Hematopoietic multipotent progenitor cell treated with erythropoietin and hydrocortisone succinate and interleukin-3 and kit ligand, for 4 days (in vitro differentiated cells): ENCODE results near the gene DNER.
A peak's percentile ranks its signal among the peaks of the same experiment; 100 is the strongest.
"Not testable (repeated sequence)": the region's sequence is repeated elsewhere in the genome, so short reads cannot be mapped to it uniquely, and the experiment has no call there.

Source experiments
- DNase-seq: peaks from one replicate; pipeline ENCODE4 v3.0.0-alpha.2; 2015

Gene DNER

GRCh38 chr2:229714080-229714735, at the start of gene DNER:
Gene DNER, minus strand, starts transcription at chr2:229714555. Its CDS starts 132 bp downstream, at chr2:229714423.
- DNase-seq = peak; percentile 61

- no peak for DNase-seq
Observed at GRCh38 chr2:229761663-229762062, 47.3 kb upstream of the DNER start.

- not testable (repeated sequence) for DNase-seq
Observed at GRCh38 chr2:229757462-229757861, 43.1 kb upstream of the DNER start.

DNA sequence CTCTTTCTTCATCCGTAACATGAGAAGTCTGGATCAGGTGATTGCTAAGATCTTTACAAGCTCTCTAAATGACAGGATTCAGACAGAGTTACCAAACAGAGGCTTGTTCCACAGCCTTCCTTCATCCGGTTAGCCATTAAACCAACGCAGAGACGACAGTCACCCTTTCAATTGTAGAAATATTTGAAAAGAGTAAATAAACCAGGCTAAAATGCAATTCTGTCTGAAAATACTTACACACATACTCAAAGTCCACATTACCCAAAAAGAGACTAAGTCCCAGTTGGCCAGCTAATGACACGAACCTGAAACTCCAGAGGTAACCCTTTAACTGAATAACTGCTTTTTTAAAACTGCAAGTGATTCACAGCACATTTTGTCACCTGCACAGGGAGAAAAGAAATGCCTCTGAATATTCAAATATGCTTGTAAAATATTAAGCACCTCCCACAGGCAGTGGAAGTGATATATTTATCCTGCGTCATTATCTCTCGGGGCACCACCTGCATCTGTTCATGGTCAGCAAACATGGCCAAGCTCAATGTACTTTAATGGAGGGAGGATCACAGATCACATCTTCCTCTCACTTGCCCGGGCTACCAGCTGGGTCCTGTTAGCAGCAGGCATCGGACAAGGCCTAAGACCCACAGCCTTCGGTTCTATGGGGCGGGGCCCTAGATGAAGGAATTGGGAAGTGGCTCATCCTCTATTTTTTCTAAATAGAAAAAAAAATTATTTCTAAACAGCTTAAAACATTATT, 38.8 kb upstream of the DNER start:
- no peak for DNase-seq

DNA sequence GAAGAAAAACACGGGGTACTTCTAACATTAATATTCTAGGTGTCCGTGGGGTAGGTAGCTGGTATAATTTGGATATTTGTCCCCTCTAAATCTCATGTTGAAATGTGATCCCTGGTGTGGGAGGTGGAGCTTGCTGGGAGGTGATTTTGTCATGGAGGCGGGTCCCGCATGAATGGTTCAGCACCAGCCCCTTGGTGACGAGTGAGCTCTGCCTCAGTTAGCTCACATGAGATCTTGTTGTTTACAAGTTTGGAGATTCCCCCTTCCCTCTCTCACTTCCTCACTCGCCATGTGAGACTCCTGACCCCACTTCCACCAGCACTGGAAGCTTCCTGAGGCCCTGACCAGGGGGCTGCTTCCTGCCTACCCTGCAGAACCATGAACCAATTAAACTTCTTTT, 35.4 kb upstream of the DNER start:
- no peak for DNase-seq

DNA sequence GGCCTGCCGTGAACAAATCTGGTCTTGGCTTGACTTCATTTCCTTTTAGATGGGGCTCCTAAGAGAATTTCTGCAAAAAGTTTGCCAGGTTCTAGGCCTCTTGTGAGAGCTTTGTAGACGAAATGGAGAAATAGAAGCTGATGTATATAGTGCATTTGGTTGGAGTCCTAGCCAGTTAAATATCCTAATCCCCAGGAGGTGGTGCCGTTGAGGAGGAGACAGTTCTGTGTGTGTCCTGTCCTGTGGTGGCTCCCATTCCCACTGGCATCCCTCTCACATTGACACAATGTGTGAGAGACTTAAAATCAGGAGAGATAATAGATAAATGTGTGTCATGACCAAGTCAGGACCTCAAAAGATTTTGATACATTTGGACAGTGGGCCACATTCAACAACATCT, 34.6 kb upstream of the DNER start:
- DNase-seq = no peak

DNA sequence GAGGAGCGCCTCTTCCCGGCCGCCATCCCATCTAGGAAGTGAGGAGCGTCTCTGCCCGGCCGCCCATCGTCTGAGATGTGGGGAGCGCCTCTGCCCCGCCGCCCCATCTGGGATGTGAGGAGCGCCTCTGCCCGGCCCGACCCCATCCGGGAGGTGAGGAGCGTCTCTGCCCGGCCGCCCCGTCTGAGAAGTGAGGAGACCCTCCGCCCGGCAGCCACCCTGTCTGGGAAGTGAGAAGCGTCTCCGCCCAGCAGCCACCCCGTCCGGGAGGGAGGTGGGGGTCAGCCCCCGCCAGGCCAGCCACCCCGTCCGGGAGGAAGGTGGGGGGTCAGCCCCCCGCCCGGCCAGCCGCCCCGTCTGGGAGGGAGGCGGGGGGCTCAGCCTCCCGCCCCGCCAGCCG, 28.3 kb upstream of the DNER start:
- DNase-seq = not testable (repeated sequence)

DNA sequence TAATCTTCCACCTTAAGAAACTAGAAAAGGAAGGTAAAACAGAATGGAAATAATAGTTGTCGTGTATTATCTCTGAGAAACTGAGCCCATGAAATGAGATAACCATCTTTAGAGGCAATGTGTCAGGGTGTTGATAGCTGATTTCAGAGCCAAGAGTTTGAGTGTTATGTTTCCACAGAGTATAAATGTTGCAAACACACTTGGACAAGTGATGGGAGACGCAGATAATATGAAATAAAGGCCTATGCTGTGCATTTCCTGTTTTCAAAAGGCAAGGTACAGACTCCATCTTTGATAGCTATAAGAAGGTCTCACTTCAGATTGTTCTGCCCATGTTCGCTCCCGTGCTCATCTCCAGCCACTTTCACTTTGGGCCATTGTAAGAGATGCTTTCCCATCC, 25.9 kb upstream of the DNER start:
- DNase-seq = peak; percentile 55

DNA sequence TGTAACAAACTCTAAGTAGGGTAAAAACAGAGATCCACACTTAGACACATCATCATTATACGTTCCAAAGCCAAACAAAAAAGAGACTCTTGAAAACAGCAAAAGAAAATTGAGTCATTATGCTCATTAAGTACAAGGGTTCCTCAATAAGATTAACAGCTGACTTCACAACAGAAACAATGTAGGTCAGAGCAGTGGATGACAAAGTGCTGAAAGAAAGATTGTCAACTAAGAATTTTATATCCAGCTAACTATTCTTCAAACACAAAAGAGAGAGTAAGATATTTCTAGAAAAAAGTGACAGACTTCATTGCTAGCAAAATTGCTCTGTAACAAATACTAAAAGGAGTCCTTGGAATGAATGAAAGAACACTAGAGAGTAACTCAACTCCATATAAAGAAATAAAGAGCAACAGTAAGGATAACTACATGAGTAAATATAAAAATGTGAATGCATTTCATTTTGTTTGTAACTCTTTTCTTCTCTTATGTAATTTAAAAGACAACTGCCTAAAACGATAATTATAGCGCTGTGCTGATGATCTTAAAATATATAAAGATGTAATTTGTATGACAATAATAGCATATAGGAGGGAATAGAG, 23.8 kb upstream of the DNER start:
- no peak for DNase-seq

DNA sequence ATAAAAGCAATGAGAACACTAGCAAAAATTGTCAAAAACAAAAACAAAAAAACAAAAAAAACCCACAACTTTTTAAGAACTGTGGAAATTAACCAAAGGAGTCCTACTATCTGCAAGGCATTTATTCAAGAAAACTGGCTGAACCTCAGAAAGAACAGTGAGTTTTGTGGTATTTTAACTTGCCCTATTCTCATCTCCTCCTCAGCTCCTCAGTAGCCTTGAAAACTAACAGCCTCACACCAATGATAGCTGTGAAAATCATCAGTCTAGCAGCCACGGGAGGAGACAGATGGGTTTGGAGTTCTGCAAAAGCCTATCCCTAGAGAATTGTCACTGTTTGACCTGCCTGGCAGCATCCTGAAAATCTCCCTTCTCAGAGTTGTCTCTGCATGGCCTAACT, 20.1 kb upstream of the DNER start:
- DNase-seq = no peak

- DNase-seq = no peak
Observed at GRCh38 chr2:229733611-229734245, 19.4 kb upstream of the DNER start.

DNA sequence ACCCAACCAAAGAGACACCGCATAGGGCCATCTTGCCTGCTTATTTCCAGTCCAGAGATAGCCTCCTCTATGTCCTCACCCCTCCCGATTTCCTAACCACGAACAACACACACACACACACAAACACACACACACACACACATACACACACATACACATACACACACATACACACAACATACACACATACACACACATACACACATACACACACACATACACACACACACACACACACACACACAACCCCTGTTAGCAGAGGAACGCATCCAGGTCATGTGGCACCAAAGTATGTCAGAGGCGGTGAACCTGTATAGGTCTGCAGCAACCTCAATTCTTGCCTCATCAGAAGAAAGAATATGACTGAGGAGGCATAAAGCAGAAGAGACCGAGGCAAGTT, 18.5 kb upstream of the DNER start:
- DNase-seq = no peak

DNA sequence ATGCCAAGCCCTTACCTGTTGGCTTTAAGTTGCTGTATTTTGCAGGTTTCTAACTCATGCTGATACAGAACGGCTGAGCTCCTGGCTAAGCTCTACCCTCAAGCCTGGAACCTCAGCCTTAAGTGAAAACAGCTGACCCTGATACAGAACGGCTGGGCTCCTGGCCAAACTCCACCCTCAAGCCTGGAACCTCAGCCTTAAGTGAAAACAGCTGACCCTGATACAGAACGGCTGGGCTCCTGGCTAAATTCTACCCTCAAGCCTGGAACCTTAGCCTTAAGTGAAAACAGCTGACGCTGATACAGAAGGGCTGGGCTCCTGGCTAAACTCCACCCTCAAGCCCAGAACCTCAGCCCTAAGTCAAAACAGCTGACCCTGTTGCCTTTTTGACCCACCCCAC, 17.6 kb upstream of the DNER start:
- peak; percentile 26 for DNase-seq

DNA sequence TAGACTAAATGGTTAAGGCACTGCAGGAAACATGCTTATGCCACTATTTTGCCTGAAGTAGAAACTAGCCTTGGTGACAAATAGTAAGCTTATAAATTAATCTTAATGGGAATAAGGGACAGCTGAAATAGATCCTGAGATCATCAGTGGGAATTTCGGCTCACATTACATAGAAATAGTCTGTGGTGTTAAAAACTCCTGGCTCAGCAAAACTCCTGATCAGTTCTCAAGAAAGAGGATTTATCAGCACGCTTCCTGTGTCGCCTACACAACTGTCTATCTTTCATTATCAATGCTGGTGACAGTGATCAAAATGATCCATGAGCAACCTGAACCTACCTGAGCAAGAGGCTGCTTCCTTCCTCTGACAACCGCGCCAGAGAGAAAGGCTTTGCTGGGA, 17.0 kb upstream of the DNER start:
- no peak for DNase-seq

GRCh38 chr2:229728370-229728769, 14.0 kb upstream of the DNER start:
- DNase-seq = no peak

DNA sequence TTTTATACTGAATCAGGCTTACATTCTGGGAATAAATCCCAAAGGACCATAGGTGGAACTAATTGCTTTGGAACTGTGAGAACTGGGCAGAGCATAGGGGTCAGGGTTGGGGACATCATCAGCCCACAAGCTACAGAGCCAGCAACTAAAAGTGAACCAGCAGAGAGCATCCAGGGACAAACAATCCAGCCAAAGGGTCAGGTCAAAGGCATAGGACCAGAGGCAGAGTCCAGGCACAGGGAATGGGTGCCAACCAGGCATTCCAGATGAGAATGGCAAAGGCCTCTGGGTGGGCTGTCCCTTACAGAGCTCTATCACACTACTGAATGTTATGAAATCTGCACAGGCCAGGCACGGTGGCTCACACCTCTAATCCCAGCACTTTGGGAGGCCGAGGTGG, 12.3 kb upstream of the DNER start:
- no peak for DNase-seq

DNA sequence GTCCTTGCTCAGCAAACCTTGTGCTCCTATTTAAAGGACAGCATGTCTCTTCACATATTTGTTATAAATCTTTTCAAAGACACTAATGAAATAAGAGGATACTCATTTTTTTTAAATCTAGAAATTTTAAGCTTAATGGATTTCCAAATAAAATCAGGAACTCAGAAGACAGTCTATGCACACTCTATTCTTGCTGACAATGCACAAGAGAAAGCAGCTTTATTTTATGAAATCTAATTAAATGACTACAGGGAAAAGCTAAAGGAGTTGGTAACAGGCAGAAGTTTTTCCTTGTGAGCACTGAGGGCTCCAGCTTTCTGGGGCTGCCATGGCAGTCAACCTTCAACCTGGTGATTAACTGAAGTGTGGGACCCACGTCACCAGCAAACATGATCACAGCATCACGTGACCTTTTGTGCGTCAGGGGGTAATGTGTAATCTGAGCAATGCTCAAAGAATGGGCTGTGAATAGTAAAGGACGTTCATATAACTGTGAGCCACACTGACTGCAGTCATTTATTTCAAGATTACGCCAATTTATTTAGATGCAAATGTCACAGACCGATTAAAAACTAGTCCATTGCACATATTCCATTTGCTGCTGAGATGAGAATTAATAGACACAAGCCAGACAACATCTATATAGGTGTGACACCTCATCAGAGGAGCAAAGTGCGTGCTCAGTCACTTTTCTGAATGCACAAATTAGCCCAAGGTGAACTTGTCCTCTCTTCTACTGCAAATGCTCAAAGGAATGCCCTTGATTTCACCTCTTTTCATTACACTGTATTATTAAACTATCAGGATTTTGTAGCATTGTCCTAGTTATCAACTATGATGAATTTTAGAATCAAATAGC, 11.6 kb upstream of the DNER start:
- no peak for DNase-seq

DNA sequence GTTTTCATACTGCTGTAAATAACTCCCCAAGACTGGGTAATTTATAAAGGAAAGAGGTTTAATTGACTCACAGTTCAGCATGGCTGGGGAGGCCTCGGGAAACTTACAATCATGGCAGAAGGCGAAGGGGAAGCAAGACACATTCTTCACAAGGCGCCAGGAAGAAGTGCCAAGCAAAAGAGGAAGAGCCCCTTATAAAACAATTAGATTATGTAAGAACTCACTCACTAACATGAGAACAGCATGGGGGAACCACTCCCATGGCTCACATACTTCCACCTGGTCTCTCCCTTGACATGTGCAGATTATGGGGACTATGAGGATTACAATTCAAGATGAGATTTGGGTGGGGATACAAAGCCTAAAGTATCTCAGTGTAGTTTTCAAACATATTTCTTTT, 8.8 kb upstream of the DNER start:
- DNase-seq = peak; percentile 25

DNA sequence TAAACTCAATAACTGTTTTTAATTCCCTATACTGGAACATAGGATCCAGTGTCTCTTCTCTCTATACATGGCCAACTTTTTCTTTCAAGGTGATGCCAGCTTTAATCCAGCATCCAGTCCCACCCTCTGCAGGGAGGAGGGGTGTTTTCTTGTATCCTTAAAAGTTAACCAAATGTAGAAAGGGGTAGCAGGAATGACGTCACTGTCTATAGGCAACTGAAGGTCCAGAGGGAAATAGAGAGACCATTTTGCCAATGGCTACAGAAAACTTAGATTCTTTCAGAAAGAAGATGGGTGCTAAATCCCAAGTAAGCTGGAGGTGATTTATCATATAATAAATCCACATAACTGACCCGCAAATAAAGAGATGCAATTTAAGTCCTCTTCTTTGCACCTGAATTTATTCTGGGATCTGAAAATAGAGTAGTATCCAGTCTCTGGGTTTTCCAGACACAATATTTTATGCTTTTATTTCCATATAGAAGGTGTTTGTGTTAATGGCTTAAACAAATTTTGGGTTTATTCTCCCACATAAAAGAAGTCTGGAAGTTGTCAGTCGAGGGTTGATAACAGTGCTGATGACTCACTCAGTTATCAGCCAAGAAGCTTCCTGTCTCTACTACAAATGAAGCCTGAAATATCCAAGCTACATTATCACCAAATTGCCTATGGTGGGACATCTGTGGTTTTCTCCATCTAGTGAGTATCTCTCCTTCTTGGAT, 5.7 kb upstream of the DNER start:
- DNase-seq = peak; percentile 43

DNA sequence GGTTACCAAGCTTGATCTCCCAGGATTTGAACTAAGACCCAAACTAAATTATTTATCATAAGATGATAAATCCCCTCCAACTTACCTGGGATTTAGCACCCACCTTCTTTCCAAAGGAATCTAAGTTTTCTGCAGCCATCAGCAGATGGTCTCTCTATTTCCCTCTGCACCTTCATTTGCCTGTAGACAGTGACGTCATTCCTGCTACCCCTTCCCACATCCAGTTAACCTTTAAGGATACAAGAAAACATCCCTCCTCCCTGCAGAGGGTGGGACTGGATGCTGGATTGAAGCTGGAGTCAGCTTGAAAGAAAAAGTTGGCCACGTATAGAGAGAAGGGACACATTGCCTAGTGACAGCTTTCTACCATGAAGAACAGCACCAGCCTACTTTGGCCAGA, 3.7 kb upstream of the DNER start:
- no peak for DNase-seq

GRCh38 chr2:229715895-229716507, 1.6 kb upstream of the DNER start:
- peak; percentile 69 for DNase-seq
